Karpas-422 (cell line): Measurements from ENCODE around the gene CENPM. TPM values are rescaled to one million over a fixed set of nuclear protein-coding genes. Genes with fewer than 3 reads are reported as not detected.

Experiments
- DNase-seq: peaks from one replicate; pipeline ENCODE4 v3.0.0-alpha.2; 2015
- H2AFZ ChIP-seq: fragments of 200-600 bp; sonication (generic); 2 replicates; pipeline ENCODE4 v1.6.1; 2014; ENCODE audit warnings: antibody characterized with exemption, low read length, mixed read lengths
- H3K27ac ChIP-seq: fragments of 200-600 bp; sonication (generic); 2 replicates; pipeline ENCODE4 v1.5.1; 2014; ENCODE audit warnings: mild to moderate bottlenecking, low read length, moderate library complexity
- H3K27me3 ChIP-seq: fragments of 200-600 bp; sonication (generic); 2 replicates; pipeline ENCODE4 v1.6.1; 2014; ENCODE audit warnings: low read length, mixed read lengths
- H3K36me3 ChIP-seq: fragments of 200-600 bp; sonication (generic); 2 replicates; pipeline ENCODE4 v1.6.1; 2014; ENCODE audit warnings: low read length, mixed read lengths; ENCODE audit not compliant: insufficient read depth
- H3K4me1 ChIP-seq: fragments of 200-600 bp; sonication (generic); 2 replicates; pipeline ENCODE4 v1.6.1; 2014; ENCODE audit warnings: mild to moderate bottlenecking, low read length, mixed read lengths
- H3K4me2 ChIP-seq: fragments of 200-600 bp; sonication (generic); 2 replicates; pipeline ENCODE4 v1.6.1; 2014; ENCODE audit warnings: low read length, low read depth, mild to moderate bottlenecking; ENCODE audit not compliant: poor library complexity, severe bottlenecking
- H3K4me3 ChIP-seq: fragments of 200-600 bp; sonication (generic); 2 replicates; pipeline ENCODE4 v1.5.1; 2014; ENCODE audit warnings: mild to moderate bottlenecking, antibody characterized with exemption, low read length, mixed read lengths
- H3K79me2 ChIP-seq: fragments of 200-600 bp; sonication (generic); 2 replicates; pipeline ENCODE4 v1.6.1; 2014; ENCODE audit warnings: mild to moderate bottlenecking, low read length, mixed read lengths
- H3K9ac ChIP-seq: fragments of 200-600 bp; sonication (generic); 2 replicates; pipeline ENCODE4 v1.6.0; 2014; ENCODE audit warnings: low read length
- H3K9me2 ChIP-seq: fragments of 200-600 bp; sonication (generic), shearing (Covaris generic); replicated peaks from 2 replicates; pipeline ENCODE4 v1.6.0; 2014; ENCODE audit warnings: mild to moderate bottlenecking, low read length, moderate library complexity; ENCODE audit not compliant: insufficient read depth
- H3K9me3 ChIP-seq: fragments of 300-700, 200-600 bp; sonication (generic); 2 replicates; pipeline ENCODE4 v1.6.1; 2014; ENCODE audit warnings: low read length, mixed read lengths
- H4K20me1 ChIP-seq: fragments of 200-600 bp; sonication (generic); 2 replicates; pipeline ENCODE4 v1.6.1; 2014; ENCODE audit warnings: mild to moderate bottlenecking, antibody characterized with exemption, low read length, low read depth; ENCODE audit not compliant: insufficient read depth
- total RNA-seq: library from RNA; depleted of rRNA; stranded (reverse); fragments of >200 nt; shearing (Covaris generic); gene quantifications from 2 replicates; pipeline ENCODE4 v1.2.3, GENCODE V29; 2014; ENCODE audit warnings: low replicate concordance

The CENPM gene
- total RNA-seq, 1 experiment from 2014 or later = 83.8 TPM

DNA sequence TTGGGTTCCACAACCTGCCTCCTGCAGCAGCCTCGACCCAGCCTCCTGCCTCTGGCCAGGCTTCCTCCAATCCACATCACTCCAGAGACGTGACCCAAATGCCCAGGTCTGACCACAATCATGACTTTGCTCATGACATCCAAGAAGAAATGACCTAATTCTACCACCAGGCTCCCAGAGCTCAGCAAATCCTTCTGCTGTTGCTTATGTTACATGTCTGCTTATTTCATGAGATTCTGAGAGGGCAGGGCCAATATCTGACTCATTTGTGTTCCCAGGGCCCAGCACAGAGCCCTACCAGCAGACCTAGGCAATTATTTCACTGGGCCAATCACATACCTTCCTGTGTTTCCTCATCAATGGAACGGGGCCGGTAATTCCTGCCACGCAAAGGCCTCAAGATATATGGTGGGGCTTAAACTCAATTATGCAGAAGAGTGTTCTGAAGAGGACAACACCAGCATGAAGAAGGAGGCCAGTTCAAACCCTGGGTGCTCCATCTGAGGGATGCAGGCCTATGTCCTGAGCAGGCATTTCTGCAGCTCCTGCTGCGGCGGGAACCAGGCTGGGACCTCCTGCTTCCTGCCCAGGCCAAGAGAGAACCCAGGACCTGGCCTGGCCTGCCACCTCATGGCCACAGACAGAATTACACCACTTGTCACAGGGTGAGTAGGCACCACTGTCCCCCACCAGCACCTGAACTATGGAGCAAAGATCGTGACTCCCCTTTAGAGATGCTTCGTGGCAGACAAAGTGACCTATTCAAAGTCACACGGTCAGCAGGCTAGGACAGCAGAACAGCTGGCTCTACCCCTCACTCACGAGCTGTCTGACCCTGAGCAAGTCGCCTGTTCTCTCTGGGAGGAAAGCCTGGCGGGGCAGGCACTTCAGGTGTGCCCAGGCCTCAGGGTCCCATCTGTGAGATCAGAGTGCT lies 5.9 kb downstream of the CENPM start:
- Histone ChIP-seq H3K4me1 (peaks cover 86% of the 10 kb centered on the region), H3K9ac (peak overlapping the region; percentile 58), H3K4me3 (peak overlapping the region; percentile 27; the same call in 1 of the 2 replicates)

DNA sequence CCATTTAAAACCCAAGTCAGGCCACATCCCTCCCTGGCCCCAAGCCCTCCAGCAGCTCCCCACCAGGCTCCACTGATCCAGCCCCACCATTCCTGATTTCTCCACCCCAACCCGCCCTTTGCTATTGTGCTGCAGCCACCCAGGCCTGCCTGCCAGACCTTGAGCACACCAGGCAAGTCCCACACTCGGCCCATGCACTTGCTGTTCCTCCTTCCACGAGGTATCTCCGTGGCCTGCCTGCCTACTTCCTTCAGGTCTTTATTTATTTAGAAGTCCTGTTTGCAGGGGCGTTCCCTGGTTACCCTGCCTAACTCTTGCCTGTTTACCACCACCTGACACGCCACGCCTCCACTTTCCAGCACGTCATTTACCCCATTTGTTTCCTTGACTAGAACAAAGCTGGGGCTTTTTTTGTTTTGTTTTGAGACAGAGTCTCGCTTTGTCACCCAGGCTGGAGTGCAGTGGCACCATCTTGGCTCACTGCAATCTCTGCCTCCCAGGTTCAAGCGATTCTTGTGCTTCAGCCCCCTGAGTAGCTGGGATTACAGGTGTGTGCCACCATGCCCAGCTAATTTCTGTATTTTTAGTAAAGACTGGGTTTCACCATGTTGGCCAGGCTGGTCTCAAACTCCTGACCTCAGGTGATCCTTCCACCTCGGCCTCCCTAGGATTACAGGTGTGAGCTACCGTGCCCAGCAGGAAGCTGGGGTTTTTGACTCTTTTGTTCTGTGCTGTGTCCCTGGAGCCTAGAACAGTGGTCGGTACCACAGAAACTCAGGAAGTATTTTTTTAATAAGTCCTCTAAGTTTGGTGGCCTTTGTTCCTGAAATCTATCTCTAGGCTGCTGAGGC lies 6.7 kb downstream of the CENPM start:
- H3K4me2 ChIP-seq = peak overlapping the region; percentile 40
- peaks cover 94% of the 10 kb centered on the region for H3K4me1 ChIP-seq

More for the DNA sequence above, 5.9 kb downstream of the CENPM start:
- H3K27ac ChIP-seq = peak overlapping the region; percentile 100
- H3K79me2 ChIP-seq = peaks cover 18% of the 10 kb centered on the region
- peak overlapping the region; percentile 40 for H3K4me2 ChIP-seq
- H3K27me3 ChIP-seq = no peaks in the 10 kb centered on the region
- no peaks in the 10 kb centered on the region for H3K9me2 ChIP-seq
- H4K20me1 ChIP-seq = no peaks in the 10 kb centered on the region
- H2AFZ ChIP-seq = no peak overlapping the region
- peak; percentile 93 for DNase-seq
- H3K36me3 ChIP-seq = peaks cover 37% of the 10 kb centered on the region
- no peaks in the 10 kb centered on the region for H3K9me3 ChIP-seq

GRCh38 chr22:41936894-41937169 lies 10.1 kb downstream of the CENPM start:
- Histone ChIP-seq H3K79me2 (peaks cover 4% of the 10 kb centered on the region), H3K27ac (peak overlapping the region; percentile 100), H3K9ac (peak overlapping the region; percentile 69), H2AFZ (no peak overlapping the region), H4K20me1 (no peaks in the 10 kb centered on the region), H3K36me3 (peaks cover 17% of the 10 kb centered on the region), H3K4me3 (no peak overlapping the region), H3K9me2 (no peaks in the 10 kb centered on the region), H3K9me3 (no peaks in the 10 kb centered on the region), H3K4me1 (peaks cover 99% of the 10 kb centered on the region), H3K27me3 (no peaks in the 10 kb centered on the region), H3K4me2 (peak overlapping the region; percentile 50)
- DNase-seq = peak; percentile 70

More for the DNA sequence above, 6.7 kb downstream of the CENPM start:
- H4K20me1 ChIP-seq = no peaks in the 10 kb centered on the region
- H3K36me3 ChIP-seq = peaks cover 37% of the 10 kb centered on the region
- H3K9me2 ChIP-seq = no peaks in the 10 kb centered on the region
- peak overlapping the region; percentile 63 for H3K9ac ChIP-seq
- peak overlapping the region; percentile 100 for H3K27ac ChIP-seq
- H3K9me3 ChIP-seq = no peaks in the 10 kb centered on the region
- no peak overlapping the region for H2AFZ ChIP-seq
- no peaks in the 10 kb centered on the region for H3K27me3 ChIP-seq
- DNase-seq = peak; percentile 89
- peaks cover 12% of the 10 kb centered on the region for H3K79me2 ChIP-seq
- H3K4me3 ChIP-seq = peak overlapping the region; percentile 27; the same call in 1 of the 2 replicates

- peak overlapping the region; percentile 69 for H3K9ac ChIP-seq
- H3K4me2 ChIP-seq = peak overlapping the region; percentile 50
- H3K27ac ChIP-seq = peak overlapping the region; percentile 100
These were observed 11.4 kb downstream of the CENPM start for GRCh38 chr22:41935509-41935908.

DNA sequence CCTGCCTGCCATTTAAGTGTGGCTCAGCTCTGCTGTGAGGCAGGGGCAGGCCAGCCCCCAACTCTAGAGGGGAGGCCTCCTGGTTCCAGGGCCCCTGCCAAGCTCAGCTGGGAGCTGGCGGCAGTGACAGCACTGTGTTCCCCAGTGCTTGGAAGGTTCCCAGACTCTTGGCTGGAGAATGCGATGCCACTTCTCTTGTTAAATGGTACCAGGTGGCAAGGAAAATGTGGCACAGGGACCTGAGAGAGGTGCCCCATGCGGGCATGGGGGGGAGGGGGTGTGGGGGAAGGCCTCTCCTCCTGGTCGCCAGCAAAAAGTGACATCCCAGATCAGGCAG lies 12.0 kb downstream of the CENPM start:
- Histone ChIP-seq H3K4me2 (no peak overlapping the region), H3K9me2 (no peaks in the 10 kb centered on the region), H4K20me1 (no peaks in the 10 kb centered on the region), H3K27me3 (no peaks in the 10 kb centered on the region), H3K4me1 (peaks cover 98% of the 10 kb centered on the region), H3K4me3 (no peak overlapping the region), H3K36me3 (peaks cover 12% of the 10 kb centered on the region), H2AFZ (no peak overlapping the region), H3K9me3 (no peaks in the 10 kb centered on the region), H3K9ac (peak overlapping the region; percentile 69), H3K27ac (peak overlapping the region; percentile 100), H3K79me2 (peaks cover 4% of the 10 kb centered on the region)
- peak; percentile 63 for DNase-seq

More at GRCh38 chr22:41935509-41935908, 11.4 kb downstream of the CENPM start:
- Histone ChIP-seq H3K4me3 (no peak overlapping the region), H3K27me3 (no peaks in the 10 kb centered on the region), H3K9me2 (no peaks in the 10 kb centered on the region), H3K36me3 (peaks cover 12% of the 10 kb centered on the region), H2AFZ (no peak overlapping the region), H3K79me2 (peaks cover 4% of the 10 kb centered on the region), H3K9me3 (no peaks in the 10 kb centered on the region), H3K4me1 (peaks cover 98% of the 10 kb centered on the region), H4K20me1 (no peaks in the 10 kb centered on the region)
- DNase-seq = peak; percentile 66

DNA sequence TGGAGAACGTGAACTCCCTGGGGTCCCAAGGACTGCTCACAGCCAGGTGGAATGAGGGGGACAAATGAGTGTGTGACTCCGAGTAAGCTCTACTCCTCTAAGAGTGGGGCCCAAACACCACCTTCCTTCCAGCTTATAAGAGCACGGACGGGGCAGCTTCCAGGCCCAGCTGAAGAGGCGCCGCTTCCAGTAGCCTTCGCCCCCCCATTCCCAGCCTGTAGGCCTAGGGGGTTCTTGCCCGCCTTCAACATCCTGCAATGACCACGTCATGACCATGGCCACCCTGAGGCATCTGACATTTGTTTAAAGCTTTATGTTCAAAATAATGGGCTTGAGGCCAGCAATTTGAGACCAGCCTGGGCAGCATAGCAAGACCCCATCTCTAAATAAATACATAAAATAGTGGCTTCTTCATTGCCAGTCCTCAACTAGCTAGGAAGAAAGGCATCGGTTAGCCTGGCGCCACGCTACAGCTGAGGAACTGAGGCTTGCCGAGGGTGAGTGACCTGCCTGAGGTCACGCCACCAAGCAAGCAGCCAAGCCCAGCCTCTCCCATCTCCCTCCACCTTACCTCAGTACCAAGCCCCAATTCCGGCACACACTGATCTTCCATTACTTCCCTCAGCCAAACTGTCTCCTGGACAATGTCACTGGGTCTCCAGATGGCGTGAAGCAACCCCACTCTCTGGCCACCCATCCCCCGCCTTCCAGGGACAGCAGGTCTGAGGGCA lies 12.5 kb downstream of the CENPM start:
- peak; percentile 57 for DNase-seq
- no peaks in the 10 kb centered on the region for H3K27me3 ChIP-seq
- peak overlapping the region; percentile 25 for H3K4me2 ChIP-seq
- peak overlapping the region; percentile 69 for H3K9ac ChIP-seq
- H3K36me3 ChIP-seq = peaks cover 11% of the 10 kb centered on the region
- peaks cover 98% of the 10 kb centered on the region for H3K4me1 ChIP-seq
- no peak overlapping the region for H2AFZ ChIP-seq
- no peak overlapping the region for H3K4me3 ChIP-seq
- H3K79me2 ChIP-seq = peaks cover 3% of the 10 kb centered on the region
- H4K20me1 ChIP-seq = no peaks in the 10 kb centered on the region
- H3K9me2 ChIP-seq = no peaks in the 10 kb centered on the region
- H3K27ac ChIP-seq = peak overlapping the region; percentile 100
- no peaks in the 10 kb centered on the region for H3K9me3 ChIP-seq

DNA sequence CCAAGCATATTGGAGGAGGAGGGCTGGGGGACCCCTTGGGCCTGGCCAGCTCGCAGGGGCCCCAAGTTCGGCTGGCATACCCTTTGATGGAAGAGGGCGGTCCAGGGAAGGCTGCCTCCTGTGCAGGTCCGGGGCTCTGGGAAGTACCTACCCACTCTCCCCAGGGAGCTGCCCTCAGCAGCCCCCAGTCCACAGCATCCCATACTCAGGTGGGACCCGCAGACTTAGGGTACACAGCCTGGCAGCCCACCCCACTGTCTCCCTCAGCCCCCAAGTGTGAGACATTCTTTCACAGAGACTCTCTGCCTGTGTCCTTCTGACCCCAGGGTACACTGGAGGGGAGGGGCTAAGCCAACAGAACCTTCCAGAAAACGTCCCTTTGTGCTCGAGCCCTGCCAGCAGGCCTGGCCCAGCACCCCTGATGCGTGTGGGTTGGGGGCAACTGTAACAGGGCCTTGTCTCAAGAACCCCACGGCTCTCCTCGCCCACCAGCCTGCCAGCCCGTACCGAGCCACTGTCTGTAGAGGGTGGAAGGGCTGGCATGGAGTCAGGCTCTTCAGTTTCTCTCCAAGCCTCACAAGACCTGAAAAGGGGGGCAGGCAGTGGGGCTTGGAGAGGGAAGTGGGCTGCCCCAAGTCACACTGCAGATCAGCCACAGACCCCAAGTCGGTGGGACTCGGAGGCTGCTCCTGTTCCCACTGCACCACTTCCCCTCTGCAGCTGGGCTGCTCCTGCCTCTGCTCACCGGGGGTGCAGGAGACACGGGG lies 13.4 kb downstream of the CENPM start:
- H3K36me3 ChIP-seq = peaks cover 2% of the 10 kb centered on the region

More for the DNA sequence above, 13.4 kb downstream of the CENPM start:
- DNase-seq = peak; percentile 72
- peak overlapping the region; percentile 100 for H3K27ac ChIP-seq
- no peaks in the 10 kb centered on the region for H3K9me2 ChIP-seq
- no peaks in the 10 kb centered on the region for H3K27me3 ChIP-seq
- peak overlapping the region; percentile 63 for H3K9ac ChIP-seq
- no peaks in the 10 kb centered on the region for H3K9me3 ChIP-seq
- H3K4me3 ChIP-seq = no peak overlapping the region
- no peaks in the 10 kb centered on the region for H4K20me1 ChIP-seq
- H2AFZ ChIP-seq = no peak overlapping the region
- peaks cover 98% of the 10 kb centered on the region for H3K4me1 ChIP-seq
- peak overlapping the region; percentile 25 for H3K4me2 ChIP-seq
- no peaks in the 10 kb centered on the region; the same call in 1 of the 2 replicates for H3K79me2 ChIP-seq
